ENCODE measurements around the gene KNDC1.

KNDC1 gene

DNA sequence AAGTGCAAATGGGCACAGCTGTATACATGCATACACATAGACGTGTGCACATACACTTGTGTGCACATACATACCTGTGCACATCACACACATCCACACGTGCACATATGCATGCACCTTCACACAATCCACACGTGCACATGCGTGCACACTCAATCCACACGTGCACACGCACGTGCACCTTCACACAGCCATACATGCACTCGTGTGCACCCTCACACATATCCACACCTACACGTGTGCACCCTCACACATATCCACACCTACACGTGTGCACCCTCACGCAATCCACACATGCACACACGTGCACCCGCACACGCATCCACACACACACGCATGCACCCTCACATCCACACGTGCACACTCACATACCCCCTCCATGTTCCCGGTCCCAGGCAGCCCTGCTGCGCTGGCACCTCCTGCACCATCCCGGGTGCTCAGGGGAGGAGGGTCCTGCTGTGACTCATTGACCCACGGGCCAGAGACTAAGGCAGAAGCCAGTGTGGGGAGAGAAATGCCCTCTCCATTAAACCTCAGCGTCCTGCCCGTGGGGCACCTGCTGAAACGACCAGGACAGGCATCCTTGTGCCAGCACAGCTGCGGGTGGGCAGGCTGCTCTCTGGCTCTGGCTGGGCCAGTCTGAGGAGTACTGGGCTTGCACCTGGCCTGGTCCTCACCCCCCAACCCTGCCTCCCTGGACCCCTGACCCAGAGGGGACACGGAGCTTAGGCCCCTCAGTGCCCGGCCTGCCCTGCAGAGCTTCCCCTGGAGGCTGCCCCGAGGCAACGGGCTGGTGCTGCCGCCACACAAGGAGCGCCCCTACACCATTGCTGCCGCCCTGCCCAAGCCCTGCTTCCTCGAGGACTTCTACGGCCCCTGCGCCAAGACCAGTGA, 52.2 kb downstream of the KNDC1 start:
- TF ChIP-seq, protein P1, sequence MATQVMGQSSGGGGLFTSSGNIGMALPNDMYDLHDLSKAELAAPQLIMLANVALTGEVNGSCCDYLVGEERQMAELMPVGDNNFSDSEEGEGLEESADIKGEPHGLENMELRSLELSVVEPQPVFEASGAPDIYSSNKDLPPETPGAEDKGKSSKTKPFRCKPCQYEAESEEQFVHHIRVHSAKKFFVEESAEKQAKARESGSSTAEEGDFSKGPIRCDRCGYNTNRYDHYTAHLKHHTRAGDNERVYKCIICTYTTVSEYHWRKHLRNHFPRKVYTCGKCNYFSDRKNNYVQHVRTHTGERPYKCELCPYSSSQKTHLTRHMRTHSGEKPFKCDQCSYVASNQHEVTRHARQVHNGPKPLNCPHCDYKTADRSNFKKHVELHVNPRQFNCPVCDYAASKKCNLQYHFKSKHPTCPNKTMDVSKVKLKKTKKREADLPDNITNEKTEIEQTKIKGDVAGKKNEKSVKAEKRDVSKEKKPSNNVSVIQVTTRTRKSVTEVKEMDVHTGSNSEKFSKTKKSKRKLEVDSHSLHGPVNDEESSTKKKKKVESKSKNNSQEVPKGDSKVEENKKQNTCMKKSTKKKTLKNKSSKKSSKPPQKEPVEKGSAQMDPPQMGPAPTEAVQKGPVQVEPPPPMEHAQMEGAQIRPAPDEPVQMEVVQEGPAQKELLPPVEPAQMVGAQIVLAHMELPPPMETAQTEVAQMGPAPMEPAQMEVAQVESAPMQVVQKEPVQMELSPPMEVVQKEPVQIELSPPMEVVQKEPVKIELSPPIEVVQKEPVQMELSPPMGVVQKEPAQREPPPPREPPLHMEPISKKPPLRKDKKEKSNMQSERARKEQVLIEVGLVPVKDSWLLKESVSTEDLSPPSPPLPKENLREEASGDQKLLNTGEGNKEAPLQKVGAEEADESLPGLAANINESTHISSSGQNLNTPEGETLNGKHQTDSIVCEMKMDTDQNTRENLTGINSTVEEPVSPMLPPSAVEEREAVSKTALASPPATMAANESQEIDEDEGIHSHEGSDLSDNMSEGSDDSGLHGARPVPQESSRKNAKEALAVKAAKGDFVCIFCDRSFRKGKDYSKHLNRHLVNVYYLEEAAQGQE (IDR thresholded peaks at IDR 0.05; ENCODE audit: insufficient read depth in 1 of 2, low read depth in 2 of 2, low read length in 2 of 2) = no peak

DNA sequence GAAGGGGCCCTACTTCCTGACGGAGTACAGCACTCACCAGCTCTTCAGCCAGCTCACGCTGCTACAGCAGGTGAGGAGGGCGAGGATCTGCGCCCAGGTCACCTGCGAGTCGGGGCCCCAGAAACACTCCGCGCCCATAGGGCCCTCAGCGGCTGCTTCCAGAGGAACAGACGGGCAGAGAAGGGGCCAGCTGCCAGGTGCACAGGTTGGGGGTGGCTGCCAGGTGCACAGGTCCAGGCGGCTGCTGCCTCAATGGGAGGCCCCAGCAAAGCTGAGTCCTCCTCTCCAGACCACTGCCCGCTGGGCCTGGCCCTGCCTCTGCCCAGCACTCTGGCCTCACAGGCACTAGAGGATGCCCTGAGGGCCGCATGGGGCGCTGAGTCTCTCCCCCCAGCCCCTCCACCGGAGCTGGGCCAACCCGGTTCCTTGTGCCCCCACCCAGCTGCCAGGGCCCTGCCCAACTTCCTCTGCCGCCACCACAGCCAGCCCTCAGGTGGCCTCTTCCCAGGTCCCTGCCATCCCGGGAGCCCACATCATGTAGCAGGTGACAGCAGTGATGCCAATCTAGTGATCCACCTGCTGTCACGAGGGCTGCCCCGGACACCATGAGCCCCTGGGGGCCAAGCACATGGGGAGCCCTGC, 53.0 kb downstream of the KNDC1 start:
- TF ChIP-seq, protein P1 (IDR thresholded peaks at IDR 0.05; ENCODE audit: insufficient read depth in 1 of 2, low read depth in 2 of 2, low read length in 2 of 2) = no peak
- TF ChIP-seq SIN3A (IDR thresholded peaks at IDR 0.05; ENCODE audit: borderline replicate concordance, insufficient read depth, low read length) = no peak
- no peak for TF ChIP-seq TAF1 (IDR thresholded peaks at IDR 0.05; ENCODE audit: borderline replicate concordance, insufficient read depth, low read length)
- TF ChIP-seq FOXP2 (optimal IDR thresholded peaks at IDR 0.05; ENCODE audit: borderline replicate concordance, extremely low read depth, extremely low read length, insufficient read depth) = no peak
- no peak for TF ChIP-seq POLR2AphosphoS5 (IDR thresholded peaks at IDR 0.05; ENCODE audit: low read depth, low read length)

DNA sequence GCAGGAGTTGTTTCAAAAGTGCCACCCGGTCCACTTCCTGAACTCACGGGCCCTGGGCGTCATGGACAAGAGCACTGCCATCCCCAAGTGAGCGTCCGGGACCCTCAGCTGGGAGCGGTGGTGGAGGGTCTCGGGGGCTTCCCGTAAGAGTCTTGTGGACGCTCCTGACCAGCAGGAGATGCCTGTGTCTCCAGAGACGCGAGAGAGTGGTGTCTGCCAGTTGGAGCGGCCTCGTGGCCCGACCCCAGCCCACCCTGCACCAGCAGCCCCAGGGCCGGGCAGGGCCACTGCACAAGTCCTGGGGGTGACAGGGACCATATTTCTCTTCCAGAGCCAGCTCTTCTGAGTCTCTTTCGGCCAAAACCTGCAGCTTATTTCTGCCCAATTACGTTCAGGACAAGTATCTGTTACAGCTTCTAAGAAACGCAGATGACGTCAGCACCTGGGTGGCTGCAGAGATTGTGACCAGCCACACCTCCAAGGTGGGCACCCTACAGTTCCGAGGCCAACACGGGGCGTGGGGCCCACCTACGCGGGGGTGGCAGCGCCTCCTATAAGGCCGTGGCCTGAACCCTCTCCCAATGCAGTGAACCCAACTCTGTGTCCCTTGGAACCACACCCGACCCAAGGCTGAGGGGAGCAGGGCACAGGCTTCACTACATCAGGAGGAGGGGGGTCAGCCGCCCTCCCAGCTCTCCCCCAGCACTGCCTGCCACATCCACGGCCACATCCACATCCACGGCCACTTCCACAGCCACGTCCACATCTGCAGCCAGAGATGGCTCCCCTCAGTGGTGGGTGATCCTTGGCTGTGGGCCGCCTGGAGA, 53.8 kb downstream of the KNDC1 start:
- TF ChIP-seq SIN3A (IDR thresholded peaks at IDR 0.05; ENCODE audit: borderline replicate concordance, insufficient read depth, low read length) (no peak), POLR2AphosphoS5 (IDR thresholded peaks at IDR 0.05; ENCODE audit: low read depth, low read length) (no peak), FOXP2 (optimal IDR thresholded peaks at IDR 0.05; ENCODE audit: borderline replicate concordance, extremely low read depth, extremely low read length, insufficient read depth) (no peak), TAF1 (IDR thresholded peaks at IDR 0.05; ENCODE audit: borderline replicate concordance, insufficient read depth, low read length) (no peak)
- TF ChIP-seq, protein P1 (IDR thresholded peaks at IDR 0.05; ENCODE audit: insufficient read depth in 1 of 2, low read depth in 2 of 2, low read length in 2 of 2) = no peak

DNA sequence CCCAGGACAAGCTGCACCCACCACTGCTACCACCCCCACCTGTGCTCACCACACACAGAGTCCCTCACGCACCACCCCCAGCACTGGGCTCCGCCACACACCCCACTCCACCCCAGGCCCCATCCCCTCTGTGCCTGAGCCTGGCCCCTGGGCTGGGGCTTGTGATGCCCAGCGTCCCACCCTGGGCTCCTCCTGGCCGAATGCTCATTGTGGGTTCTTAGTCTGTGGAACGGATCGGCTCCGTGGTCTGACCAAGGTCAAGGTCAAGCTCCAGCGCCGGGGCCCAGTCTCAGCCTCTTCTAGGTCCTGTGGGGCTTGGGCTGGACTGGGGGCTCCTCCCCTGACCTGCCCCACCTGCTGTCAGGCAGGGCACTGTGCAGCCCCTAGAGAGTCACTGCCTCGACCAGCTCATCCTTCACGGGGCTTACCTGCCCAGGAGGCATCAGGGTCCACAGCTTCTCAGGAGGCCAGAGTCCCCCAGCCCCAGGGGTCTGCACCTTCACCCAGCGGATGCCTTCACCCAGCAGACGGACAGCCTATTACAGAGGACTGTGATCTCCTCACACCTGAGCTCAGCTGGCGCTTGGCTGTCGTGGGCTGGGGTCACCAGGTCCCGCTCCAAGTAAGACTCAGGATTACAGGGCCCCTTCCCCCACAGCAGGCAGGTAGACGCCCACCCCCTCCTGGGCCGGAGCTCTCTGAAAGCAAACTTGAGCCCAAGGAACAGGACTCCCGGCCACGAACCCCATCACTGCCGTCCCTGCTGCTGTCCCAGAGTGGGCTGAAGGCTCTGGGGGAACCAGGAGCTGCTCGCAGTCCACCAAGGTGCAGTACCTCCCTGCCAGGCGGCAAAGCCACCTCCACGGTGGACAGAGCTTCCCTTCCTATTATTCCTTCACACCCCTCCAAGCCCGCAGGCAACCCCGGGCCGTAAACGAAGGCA, 54.7 kb downstream of the KNDC1 start:
- TF ChIP-seq POLR2AphosphoS5 (IDR thresholded peaks at IDR 0.05; ENCODE audit: low read depth, low read length) = no peak
- no peak for TF ChIP-seq FOXP2 (optimal IDR thresholded peaks at IDR 0.05; ENCODE audit: borderline replicate concordance, extremely low read depth, extremely low read length, insufficient read depth)
- TF ChIP-seq TAF1 (IDR thresholded peaks at IDR 0.05; ENCODE audit: borderline replicate concordance, insufficient read depth, low read length) = no peak
- no peak for TF ChIP-seq SIN3A (IDR thresholded peaks at IDR 0.05; ENCODE audit: borderline replicate concordance, insufficient read depth, low read length)
- TF ChIP-seq, protein P1 (IDR thresholded peaks at IDR 0.05; ENCODE audit: insufficient read depth in 1 of 2, low read depth in 2 of 2, low read length in 2 of 2) = no peak
